ENCODE measurements around the gene MPPED2. TPM values are rescaled to one million over a fixed set of nuclear protein-coding genes. Genes with fewer than 3 reads are reported as not detected.

Gene MPPED2
- total and polyA plus RNA-seq, 2 donors (not counting 3 experiments of a cell fraction or from before 2014, with no cell fraction given) = not detected

GRCh38 chr11:30393012-30393411 lies 193.1 kb downstream of the MPPED2 start:
- Histone ChIP-seq H3K4me1 (ENCODE audit: control insufficient read depth, extremely low read depth, insufficient read depth, low read length) (no peaks in the 10 kb centered on the region), H3K27me3 (ENCODE audit: control insufficient read depth in 2 of 2, insufficient read depth in 2 of 2, low read length in 2 of 2) (no peaks in the 10 kb centered on the region), H3K79me2 (ENCODE audit: control insufficient read depth, insufficient read depth, low read length) (no peaks in the 10 kb centered on the region), H3K9me1 (replicated peaks; ENCODE audit: control insufficient read depth, extremely low read depth, insufficient read depth, low read length) (no peaks in the 10 kb centered on the region), H3K4me3 (replicated peaks in 1 of 3; ENCODE audit: insufficient read depth in 1 of 3, low read depth in 1 of 3, low read length in 3 of 3) (no peak overlapping the region), H3K9me3 (replicated peaks; ENCODE audit: control insufficient read depth, insufficient read depth, low read length) (no peaks in the 10 kb centered on the region), H2AFZ (ENCODE audit: low read depth, low read length) (no peak overlapping the region), H3K27ac (ENCODE audit: insufficient read depth, low read depth, low read length) (no peak overlapping the region), H3K36me3 (ENCODE audit: control insufficient read depth in 2 of 2, extremely low read depth in 1 of 2, insufficient read depth in 2 of 2, low read length in 2 of 2) (no peaks in the 10 kb centered on the region), H3K4me2 (ENCODE audit: insufficient read depth, low read length) (no peak overlapping the region), H3K9ac (replicated peaks; ENCODE audit: extremely low read depth, insufficient read depth, low read length) (no peak overlapping the region), H4K20me1 (replicated peaks; ENCODE audit: control insufficient read depth, extremely low read depth, insufficient read depth, low read length) (no peaks in the 10 kb centered on the region)
- CTCF ChIA-PET = no interaction called here
- no peak for FAIRE-seq
- DNase-seq (ENCODE audit: low read depth, low spot score) = no peak
- dilution Hi-C loops (cut with MboI; ENCODE audit: extremely low pct_ligation_motif_present, low sequenced_read_pairs) = no loop called here
- POLR2A ChIA-PET = no interaction called here
- BruUV-seq (replicated peaks) = no TSS peak
- TF ChIP-seq POLR2AphosphoS5 (IDR thresholded peaks at IDR 0.05; ENCODE audit: insufficient read depth, low read depth, low read length) = no peak
- no peak for TF ChIP-seq JUN (IDR thresholded peaks at IDR 0.05; ENCODE audit: borderline replicate concordance, insufficient read depth, insufficient read length, low read depth)
- no peak for TF ChIP-seq EZH2 (IDR thresholded peaks at IDR 0.05; ENCODE audit: borderline replicate concordance, low read depth, low read length, severe bottlenecking)
- no peak for TF ChIP-seq CTCF (IDR thresholded peaks at IDR 0.05; ENCODE audit: extremely low read depth in 1 of 2, insufficient read depth in 1 of 2, low read depth in 1 of 2, low read length in 2 of 2)
- intact Hi-C loops (cut with micrococcal nuclease) = no loop called here

DNA sequence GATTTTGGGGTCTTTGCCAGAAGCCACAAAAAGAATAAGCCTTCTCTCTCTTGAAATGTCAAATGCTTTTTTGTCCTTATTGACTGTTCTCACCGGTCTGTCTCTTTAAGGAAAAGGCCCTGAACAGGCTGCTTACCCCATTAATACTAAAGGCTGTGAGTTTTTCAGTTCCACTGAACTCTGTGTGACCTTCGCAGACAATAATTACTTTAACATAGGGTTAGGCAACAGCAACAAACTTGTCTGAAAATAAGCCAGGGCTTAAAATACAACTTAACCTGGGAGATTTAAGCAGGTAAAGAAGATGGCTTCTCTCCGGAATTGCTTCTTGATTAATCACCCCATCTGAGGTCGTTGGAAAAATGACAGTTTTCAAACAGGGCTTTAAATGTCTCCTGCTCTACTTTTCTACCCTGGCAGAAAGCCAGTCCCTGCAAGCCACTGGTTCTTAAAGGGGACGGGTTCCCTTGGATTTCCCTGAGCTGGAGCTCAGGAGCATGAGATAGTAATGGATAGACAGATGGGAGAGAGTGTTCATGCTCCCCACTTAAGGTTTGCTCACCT lies 193.8 kb downstream of the MPPED2 start:
- Histone ChIP-seq H3K9me3 (replicated peaks; ENCODE audit: control insufficient read depth, insufficient read depth, low read length) (no peaks in the 10 kb centered on the region), H3K79me2 (ENCODE audit: control insufficient read depth, insufficient read depth, low read length) (no peaks in the 10 kb centered on the region), H4K20me1 (replicated peaks; ENCODE audit: control insufficient read depth, extremely low read depth, insufficient read depth, low read length) (no peaks in the 10 kb centered on the region), H3K27me3 (ENCODE audit: control insufficient read depth in 2 of 2, insufficient read depth in 2 of 2, low read length in 2 of 2) (no peaks in the 10 kb centered on the region), H3K4me2 (ENCODE audit: insufficient read depth, low read length) (no peak overlapping the region), H2AFZ (ENCODE audit: low read depth, low read length) (no peak overlapping the region), H3K36me3 (ENCODE audit: control insufficient read depth in 2 of 2, extremely low read depth in 1 of 2, insufficient read depth in 2 of 2, low read length in 2 of 2) (no peaks in the 10 kb centered on the region), H3K9ac (replicated peaks; ENCODE audit: extremely low read depth, insufficient read depth, low read length) (no peak overlapping the region), H3K27ac (ENCODE audit: insufficient read depth, low read depth, low read length) (no peak overlapping the region), H3K4me3 (replicated peaks in 1 of 3; ENCODE audit: insufficient read depth in 1 of 3, low read depth in 1 of 3, low read length in 3 of 3) (no peak overlapping the region), H3K9me1 (replicated peaks; ENCODE audit: control insufficient read depth, extremely low read depth, insufficient read depth, low read length) (no peaks in the 10 kb centered on the region), H3K4me1 (ENCODE audit: control insufficient read depth, extremely low read depth, insufficient read depth, low read length) (no peaks in the 10 kb centered on the region)
- CTCF ChIA-PET = no interaction called here
- no peak for FAIRE-seq
- intact Hi-C loops (cut with micrococcal nuclease) (no loop called here), dilution Hi-C loops (cut with MboI; ENCODE audit: extremely low pct_ligation_motif_present, low sequenced_read_pairs) (no loop called here)
- POLR2A ChIA-PET = no interaction called here
- DNase-seq (ENCODE audit: low read depth, low spot score) = no peak
- no TSS peak for BruUV-seq (replicated peaks)
- no peak for TF ChIP-seq POLR2AphosphoS5 (IDR thresholded peaks at IDR 0.05; ENCODE audit: insufficient read depth, low read depth, low read length)
- no peak for TF ChIP-seq CTCF (IDR thresholded peaks at IDR 0.05; ENCODE audit: extremely low read depth in 1 of 2, insufficient read depth in 1 of 2, low read depth in 1 of 2, low read length in 2 of 2)
- TF ChIP-seq EZH2 (IDR thresholded peaks at IDR 0.05; ENCODE audit: borderline replicate concordance, low read depth, low read length, severe bottlenecking) = no peak
- TF ChIP-seq MAX (IDR thresholded peaks at IDR 0.05; ENCODE audit: insufficient read depth, insufficient read length) = no peak
- no peak for TF ChIP-seq FOS (IDR thresholded peaks at IDR 0.05; ENCODE audit: borderline replicate concordance, insufficient read depth, low read length)
- TF ChIP-seq JUN (IDR thresholded peaks at IDR 0.05; ENCODE audit: borderline replicate concordance, insufficient read depth, insufficient read length, low read depth) = no peak
- TF ChIP-seq MYC (IDR thresholded peaks at IDR 0.05; ENCODE audit: low read depth, low read length) = no peak
- TF ChIP-seq GATA2 (IDR thresholded peaks at IDR 0.05; ENCODE audit: insufficient read depth, insufficient read length, low read depth, low read length) = no peak
- no peak for TF ChIP-seq POLR2A (IDR thresholded peaks at IDR 0.05; ENCODE audit: low read depth, low read length)
